HL-60 (cell line): ENCODE results near the gene ABCG1.

Source experiments
- DNase-seq, 2 experiments: peaks; one replicate each; pipeline ENCODE4 v3.0.0-alpha.2; 2010 to 2020; ENCODE audit warnings: low read depth in 1 of 2, low spot score in 1 of 2
- H3K27ac ChIP-seq: fragments of 250-450 bp; sonication (Bioruptor Pico); replicated peaks from 2 replicates; pipeline ENCODE4 v1.5.1; 2020; ENCODE audit warnings: mild to moderate bottlenecking, moderate library complexity
- H3K27me3 ChIP-seq: fragments of 250-450 bp; sonication (Bioruptor Pico); 2 replicates; pipeline ENCODE4 v1.5.1; 2021; ENCODE audit warnings: mild to moderate bottlenecking, moderate library complexity; ENCODE audit not compliant: insufficient read depth, poor library complexity, severe bottlenecking
- H3K4me3 ChIP-seq: replicated peaks from 2 replicates; pipeline ENCODE4 v1.5.1; 2011; ENCODE audit warnings: mild to moderate bottlenecking, control low read depth, low read length; ENCODE audit not compliant: insufficient read depth
- CTCF ChIP-seq: IDR thresholded peaks from one replicate; pipeline ENCODE4 v1.5.1; 2011; ENCODE audit warnings: low read length, control low read depth, inconsistent platforms; ENCODE audit not compliant: insufficient read depth
- GABPA ChIP-seq: IDR thresholded peaks from 2 replicates; pipeline ENCODE4 v1.6.1; 2012; ENCODE audit warnings: low read depth
- POLR2AphosphoS5 ChIP-seq: IDR thresholded peaks from 2 replicates; pipeline ENCODE4 v1.6.1; 2012; ENCODE audit warnings: low read depth
- REST ChIP-seq: IDR thresholded peaks from 2 replicates; pipeline ENCODE4 v1.6.1; 2012; ENCODE audit warnings: low read depth; ENCODE audit not compliant: insufficient replicate concordance
- SPI1 ChIP-seq: IDR thresholded peaks from 2 replicates; pipeline ENCODE4 v1.6.1; 2012; ENCODE audit warnings: low read depth, mild to moderate bottlenecking, borderline replicate concordance

Gene ABCG1

GRCh38 chr21:42190486-42190863 is 28.5 kb upstream of the ABCG1 start:
- no peak for DNase-seq
- TF ChIP-seq REST (no peak), GABPA (no peak), SPI1 (no peak), CTCF (no peak), POLR2AphosphoS5 (no peak)
- no peaks in the 10 kb centered on the region for H3K27me3 ChIP-seq
- no peak overlapping the region for H3K27ac ChIP-seq
- no peak overlapping the region for H3K4me3 ChIP-seq

GRCh38 chr21:42191064-42191463 is 27.9 kb upstream of the ABCG1 start:
- TF ChIP-seq GABPA (no peak), CTCF (no peak), SPI1 (no peak), POLR2AphosphoS5 (no peak), REST (no peak)
- no peak overlapping the region for H3K27ac ChIP-seq
- no peak for DNase-seq

GRCh38 chr21:42191696-42192595 is 27.0 kb upstream of the ABCG1 start:
- no peak overlapping the region for H3K27ac ChIP-seq
- TF ChIP-seq POLR2AphosphoS5 = no peak
- TF ChIP-seq REST = no peak
- no peak for TF ChIP-seq SPI1
- TF ChIP-seq GABPA = no peak
- TF ChIP-seq CTCF = no peak
- no peaks in the 10 kb centered on the region for H3K27me3 ChIP-seq
- DNase-seq = no peak
- H3K4me3 ChIP-seq = no peak overlapping the region

More at GRCh38 chr21:42191064-42191463, 27.9 kb upstream of the ABCG1 start:
- Histone ChIP-seq H3K27me3 (no peaks in the 10 kb centered on the region), H3K4me3 (no peak overlapping the region)
